Neuron (in vitro differentiated cells): ENCODE results near the gene ALKBH4.
"Not testable (repeated sequence)": the region's sequence is repeated elsewhere in the genome, so short reads cannot be mapped to it uniquely, and the experiment has no call there.

ENCODE experiments used
- H2AFZ ChIP-seq: one replicate; pipeline ENCODE4 v1.6.1; 2013; ENCODE audit warnings: low read depth, mild to moderate bottlenecking, inconsistent platforms, low read length, moderate library complexity
- H3K27me3 ChIP-seq: one replicate; pipeline ENCODE4 v1.6.1; 2013; ENCODE audit warnings: low read length; ENCODE audit not compliant: insufficient read depth
- H3K36me3 ChIP-seq: one replicate; pipeline ENCODE4 v1.6.1; 2013; ENCODE audit warnings: low read length; ENCODE audit not compliant: insufficient read depth
- H3K4me1 ChIP-seq: one replicate; pipeline ENCODE4 v1.6.1; 2013; ENCODE audit warnings: low read length; ENCODE audit not compliant: insufficient read depth
- H3K4me3 ChIP-seq: 2 replicates; pipeline ENCODE4 v1.5.1; 2013; ENCODE audit warnings: mild to moderate bottlenecking, low read length, moderate library complexity
- H3K9me3 ChIP-seq: one replicate; pipeline ENCODE4 v1.6.1; 2013; ENCODE audit warnings: low read length

Gene ALKBH4, protein sequence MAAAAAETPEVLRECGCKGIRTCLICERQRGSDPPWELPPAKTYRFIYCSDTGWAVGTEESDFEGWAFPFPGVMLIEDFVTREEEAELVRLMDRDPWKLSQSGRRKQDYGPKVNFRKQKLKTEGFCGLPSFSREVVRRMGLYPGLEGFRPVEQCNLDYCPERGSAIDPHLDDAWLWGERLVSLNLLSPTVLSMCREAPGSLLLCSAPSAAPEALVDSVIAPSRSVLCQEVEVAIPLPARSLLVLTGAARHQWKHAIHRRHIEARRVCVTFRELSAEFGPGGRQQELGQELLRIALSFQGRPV

DNA sequence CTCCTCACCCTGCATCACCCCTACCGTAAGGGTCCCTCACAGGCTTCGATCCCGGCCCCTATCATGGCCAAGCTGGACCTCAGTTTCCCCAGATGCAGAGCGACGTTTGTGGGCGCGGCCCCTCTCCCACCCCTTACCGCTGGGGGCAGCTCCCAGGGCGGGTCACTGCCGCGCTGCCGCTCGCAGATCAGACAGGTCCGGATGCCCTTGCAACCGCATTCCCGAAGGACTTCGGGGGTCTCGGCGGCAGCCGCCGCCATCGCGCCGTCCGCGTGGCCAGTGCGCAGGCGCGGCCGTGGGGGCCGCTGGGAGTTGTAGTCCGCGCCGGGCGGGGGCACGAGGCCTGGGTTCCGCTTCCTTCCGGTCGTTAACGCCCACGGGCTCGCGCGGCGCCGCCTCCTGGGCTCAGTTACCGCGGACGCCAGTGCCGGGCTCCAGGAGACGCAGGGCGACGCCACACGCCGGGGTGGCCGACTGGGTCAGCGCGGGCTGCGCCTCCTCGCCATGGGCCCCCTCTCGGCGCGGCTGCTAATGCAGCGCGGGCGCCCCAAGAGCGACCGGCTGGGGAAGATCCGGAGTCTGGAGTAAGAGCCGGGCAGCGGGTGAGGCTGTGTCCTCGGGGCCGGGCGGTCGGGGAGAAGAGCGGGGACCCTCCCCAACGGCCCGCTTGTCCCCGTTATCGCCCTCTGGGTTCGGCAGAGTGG lies at the start of gene ALKBH4, which contains the start of gene LRWD1:
TSS of gene ALKBH4 (minus strand) at position 287 of the 704 bp plus-strand sequence. CDS start at position 260, 27 bp downstream.
TSS of gene LRWD1 (plus strand) at position 408 of the 704 bp plus-strand sequence. CDS start at position 505, 97 bp downstream.
- H3K9me3 ChIP-seq, result no peaks in the 10 kb centered on the region
- H2AFZ ChIP-seq, result peak within 1 kb of the TSS; percentile 89
- H3K4me3 ChIP-seq, result peak within 1 kb of the TSS; percentile 99
- H3K27me3 ChIP-seq, result no peaks in the 10 kb centered on the region
- peaks cover 29% of the 10 kb centered on the region for H3K36me3 ChIP-seq
- peaks cover 14% of the 10 kb centered on the region for H3K4me1 ChIP-seq

DNA sequence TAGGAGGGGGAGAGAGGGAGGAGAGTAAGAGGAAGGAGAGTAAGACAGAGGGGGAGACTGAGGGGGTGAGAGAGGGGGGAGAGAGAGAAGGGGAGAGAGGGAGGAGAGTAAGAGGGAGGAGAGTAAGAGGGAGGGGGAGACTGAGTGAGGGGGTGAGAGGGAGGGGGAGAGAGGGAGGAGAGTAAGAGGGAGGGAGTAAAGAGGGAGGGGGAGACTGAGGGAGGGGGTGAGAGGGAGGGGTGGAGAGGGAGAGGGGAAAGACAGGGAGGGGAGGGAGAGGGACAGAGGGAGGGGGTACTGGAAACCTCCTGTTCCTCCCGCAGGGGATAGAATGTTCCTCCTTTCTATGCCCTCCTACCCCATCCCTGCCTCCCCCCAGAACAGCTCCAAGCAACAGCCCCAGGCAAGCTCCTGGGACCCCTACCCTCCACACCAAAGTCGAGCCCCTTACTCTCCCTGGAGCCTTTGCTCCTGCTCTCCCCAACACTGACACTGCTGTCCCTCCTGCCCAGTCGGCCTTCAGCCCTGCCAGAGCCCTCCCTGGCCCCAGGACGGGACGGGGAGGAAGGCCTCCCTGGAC lies 48.1 kb upstream of the ALKBH4 start:
- not testable (repeated sequence) for H3K27me3 ChIP-seq, H2AFZ ChIP-seq, H3K4me1 ChIP-seq, H3K9me3 ChIP-seq, H3K36me3 ChIP-seq
- H3K4me3 ChIP-seq, result peak overlapping the region; percentile 27

DNA sequence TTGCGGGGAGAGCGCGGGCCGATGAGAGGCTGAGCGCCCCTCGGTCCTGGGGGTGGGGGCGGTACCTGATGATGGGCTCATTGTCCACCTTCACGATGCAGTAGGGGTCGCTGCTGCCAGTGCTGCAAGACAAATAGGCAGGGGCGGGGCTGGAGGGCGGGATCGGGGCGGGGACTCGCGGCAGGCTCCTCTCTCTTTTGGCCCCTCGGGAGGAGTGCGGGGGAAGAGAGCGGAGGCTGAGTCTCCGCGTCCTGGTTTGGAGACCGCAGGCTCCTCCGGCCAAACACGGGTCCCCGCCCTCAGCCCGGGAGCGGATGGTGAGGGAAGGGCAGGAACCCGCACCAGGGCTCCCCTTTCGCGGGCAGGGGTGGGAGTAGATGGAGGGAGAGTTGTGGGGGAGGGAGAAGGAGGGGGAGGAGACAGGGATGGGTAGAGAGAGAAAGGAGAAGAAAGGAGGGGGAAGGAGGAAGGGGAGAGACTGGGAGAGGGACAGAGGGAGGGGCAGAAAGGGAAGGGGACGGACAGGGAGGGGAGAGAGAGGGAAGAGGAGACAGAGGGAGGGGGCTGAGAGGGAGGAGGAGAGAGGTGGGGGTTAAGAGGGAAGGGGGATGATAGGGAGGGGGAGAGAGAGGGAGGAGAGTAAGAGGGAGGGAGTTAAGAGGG lies 47.3 kb upstream of the ALKBH4 start:
- H3K9me3 ChIP-seq, H3K4me1 ChIP-seq, H3K36me3 ChIP-seq, H3K4me3 ChIP-seq, H3K27me3 ChIP-seq, H2AFZ ChIP-seq: not testable (repeated sequence)

GRCh38 chr7:102510575-102510974 lies 45.9 kb upstream of the ALKBH4 start:
- H3K9me3 ChIP-seq, H3K36me3 ChIP-seq, H2AFZ ChIP-seq, H3K27me3 ChIP-seq, H3K4me1 ChIP-seq, H3K4me3 ChIP-seq: not testable (repeated sequence)

DNA sequence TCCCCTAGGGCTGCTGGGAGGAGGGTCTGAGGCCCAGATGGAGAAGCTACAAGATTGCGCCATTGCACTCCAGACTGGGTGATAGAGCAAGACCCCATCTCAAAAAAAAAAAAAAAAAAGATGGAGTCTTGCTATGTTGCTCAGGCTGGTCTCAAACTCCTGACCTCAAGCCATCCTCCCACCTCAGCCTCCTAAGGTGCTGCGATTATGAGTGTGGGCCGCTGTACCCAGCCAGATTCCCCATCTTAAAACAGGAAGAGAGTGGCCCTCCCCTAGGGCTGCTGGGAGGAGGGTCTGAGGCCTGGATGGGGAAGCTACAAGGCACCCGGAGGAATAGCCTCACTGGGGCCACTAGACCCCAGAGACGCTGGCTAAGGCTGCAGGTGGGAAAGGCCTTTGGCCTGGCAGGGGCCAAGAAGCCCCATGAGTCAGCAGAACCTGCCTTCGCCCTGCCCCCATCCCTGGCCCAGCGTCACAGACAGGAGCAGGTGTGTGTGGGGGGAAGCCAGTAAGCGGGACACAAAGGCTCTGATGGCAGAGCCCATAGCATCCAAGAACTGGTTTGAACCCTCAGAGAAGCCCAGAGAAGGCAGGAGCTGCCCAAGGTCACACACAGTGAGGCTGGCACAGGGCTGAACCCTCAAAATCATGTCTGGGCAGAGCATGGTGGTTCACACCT lies 42.9 kb upstream of the ALKBH4 start:
- not testable (repeated sequence) for H3K27me3 ChIP-seq, H2AFZ ChIP-seq, H3K36me3 ChIP-seq, H3K4me3 ChIP-seq, H3K9me3 ChIP-seq, H3K4me1 ChIP-seq

GRCh38 chr7:102505298-102506185 lies 40.9 kb upstream of the ALKBH4 start:
- not testable (repeated sequence) for H3K36me3 ChIP-seq

GRCh38 chr7:102503141-102503540 lies 38.5 kb upstream of the ALKBH4 start:
- not testable (repeated sequence) for H2AFZ ChIP-seq

More at GRCh38 chr7:102505298-102506185, 40.9 kb upstream of the ALKBH4 start:
- not testable (repeated sequence) for H2AFZ ChIP-seq, H3K4me1 ChIP-seq, H3K9me3 ChIP-seq, H3K27me3 ChIP-seq, H3K4me3 ChIP-seq

DNA sequence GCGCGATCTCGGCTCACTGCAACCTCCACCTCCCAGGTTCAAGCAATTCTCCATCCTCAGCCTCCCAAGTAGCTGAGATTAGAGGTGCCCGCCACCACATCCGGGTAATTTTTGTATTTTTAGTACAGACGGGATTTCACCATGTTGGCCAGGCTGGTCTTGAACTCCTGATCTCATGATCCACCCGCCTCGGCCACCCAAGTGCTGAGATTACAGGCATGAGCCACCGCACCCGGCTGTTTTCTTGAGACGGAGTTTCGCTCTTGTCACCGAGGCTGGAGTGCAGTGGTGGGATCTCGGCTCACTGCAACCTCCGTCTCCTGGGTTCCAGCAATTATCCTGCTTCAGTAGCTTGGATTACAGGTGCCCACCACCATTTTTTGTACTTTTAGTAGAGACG lies 33.7 kb upstream of the ALKBH4 start:
- H3K36me3 ChIP-seq, H3K9me3 ChIP-seq, H3K4me3 ChIP-seq, H3K4me1 ChIP-seq, H3K27me3 ChIP-seq, H2AFZ ChIP-seq: not testable (repeated sequence)

More at GRCh38 chr7:102503141-102503540, 38.5 kb upstream of the ALKBH4 start:
- not testable (repeated sequence) for H3K4me1 ChIP-seq, H3K36me3 ChIP-seq, H3K27me3 ChIP-seq, H3K4me3 ChIP-seq, H3K9me3 ChIP-seq

GRCh38 chr7:102497308-102497707 lies 32.6 kb upstream of the ALKBH4 start:
- not testable (repeated sequence) for H3K4me3 ChIP-seq, H3K9me3 ChIP-seq, H2AFZ ChIP-seq, H3K36me3 ChIP-seq, H3K4me1 ChIP-seq, H3K27me3 ChIP-seq

DNA sequence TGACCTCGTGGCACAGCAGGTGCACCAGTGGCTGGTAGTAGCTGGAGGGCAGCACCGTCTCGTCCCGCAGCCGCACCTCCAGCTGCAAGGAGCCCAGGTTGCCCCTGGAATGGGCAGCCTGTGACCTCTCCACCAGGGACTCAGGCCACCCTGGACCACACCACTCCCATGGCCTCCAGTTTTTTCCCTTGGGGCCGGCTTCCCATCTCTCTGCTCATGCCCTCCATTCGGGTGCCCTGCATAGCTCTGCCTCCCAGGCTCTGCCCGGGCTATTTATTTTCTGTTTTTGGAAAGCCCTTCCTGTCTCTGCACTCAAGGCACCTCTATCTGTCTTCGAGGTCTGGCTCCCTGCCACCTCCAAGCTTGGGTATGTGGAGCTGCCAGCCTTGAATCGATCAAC lies 32.2 kb upstream of the ALKBH4 start:
- H3K36me3 ChIP-seq, H3K27me3 ChIP-seq, H3K4me3 ChIP-seq, H3K4me1 ChIP-seq, H3K9me3 ChIP-seq, H2AFZ ChIP-seq: not testable (repeated sequence)

DNA sequence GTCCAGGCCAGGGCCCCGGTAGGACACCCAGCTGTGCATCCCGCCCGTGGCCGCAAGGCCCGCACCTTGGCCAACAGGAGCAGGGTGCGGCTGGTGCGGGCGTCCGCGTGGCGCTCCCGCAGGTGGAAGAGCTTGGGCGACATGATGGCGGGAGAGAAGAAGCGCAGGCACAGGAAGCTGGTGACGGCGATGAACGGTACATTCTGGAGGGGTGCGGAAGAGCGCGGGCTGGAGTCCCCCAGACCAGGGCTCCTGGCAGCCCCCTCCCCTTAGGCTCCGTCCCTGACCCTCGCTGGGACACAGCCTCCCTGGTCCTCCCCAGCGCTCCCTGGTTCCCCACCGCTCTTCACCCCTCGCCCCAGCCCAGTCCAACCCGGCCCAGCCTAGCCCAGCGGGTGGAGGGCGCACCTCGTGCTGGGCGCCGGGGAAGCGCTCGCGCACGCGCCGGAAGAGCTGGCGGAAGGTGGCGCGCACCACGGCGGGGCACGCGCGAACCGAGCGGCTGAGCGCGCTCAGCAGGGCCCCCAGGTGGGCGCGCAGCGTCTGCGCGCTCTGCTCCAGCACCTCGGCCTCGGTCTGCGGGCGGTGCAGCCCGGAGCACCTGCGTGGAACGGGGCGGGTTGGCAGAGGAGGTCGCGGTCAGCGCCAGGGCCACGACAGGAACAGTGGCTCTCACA lies 29.9 kb upstream of the ALKBH4 start:
- not testable (repeated sequence) for H3K27me3 ChIP-seq, H3K36me3 ChIP-seq, H3K4me3 ChIP-seq, H3K9me3 ChIP-seq, H3K4me1 ChIP-seq, H2AFZ ChIP-seq

GRCh38 chr7:102494026-102494425 lies 29.4 kb upstream of the ALKBH4 start:
- not testable (repeated sequence) for H3K4me3 ChIP-seq, H3K9me3 ChIP-seq, H3K27me3 ChIP-seq, H3K4me1 ChIP-seq, H3K36me3 ChIP-seq, H2AFZ ChIP-seq
